ENCODE data around the gene RRAS2.
"Not testable (repeated sequence)": the region's sequence is repeated elsewhere in the genome, so short reads cannot be mapped to it uniquely, and the experiment has no call there.

DNA sequence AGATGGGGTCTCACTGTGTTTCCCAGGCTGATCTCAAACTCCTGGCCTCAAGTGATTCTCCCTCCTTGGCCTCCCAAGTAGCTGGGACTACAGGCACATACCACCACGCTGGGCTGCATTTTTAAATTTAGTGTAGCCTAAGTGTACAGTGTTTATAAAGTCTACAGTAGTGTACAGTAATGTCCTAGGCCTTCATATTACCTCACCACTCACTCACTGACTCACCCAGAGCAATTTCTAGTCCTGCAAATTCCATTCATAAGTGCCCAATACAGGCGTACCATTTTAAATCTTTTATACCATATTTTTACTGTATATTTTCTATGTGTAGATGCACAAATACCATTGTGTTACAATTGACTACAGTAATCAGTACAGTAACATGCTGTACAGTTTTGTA lies 47.1 kb upstream of the RRAS2 start:
- TF ChIP-seq, protein P1, sequence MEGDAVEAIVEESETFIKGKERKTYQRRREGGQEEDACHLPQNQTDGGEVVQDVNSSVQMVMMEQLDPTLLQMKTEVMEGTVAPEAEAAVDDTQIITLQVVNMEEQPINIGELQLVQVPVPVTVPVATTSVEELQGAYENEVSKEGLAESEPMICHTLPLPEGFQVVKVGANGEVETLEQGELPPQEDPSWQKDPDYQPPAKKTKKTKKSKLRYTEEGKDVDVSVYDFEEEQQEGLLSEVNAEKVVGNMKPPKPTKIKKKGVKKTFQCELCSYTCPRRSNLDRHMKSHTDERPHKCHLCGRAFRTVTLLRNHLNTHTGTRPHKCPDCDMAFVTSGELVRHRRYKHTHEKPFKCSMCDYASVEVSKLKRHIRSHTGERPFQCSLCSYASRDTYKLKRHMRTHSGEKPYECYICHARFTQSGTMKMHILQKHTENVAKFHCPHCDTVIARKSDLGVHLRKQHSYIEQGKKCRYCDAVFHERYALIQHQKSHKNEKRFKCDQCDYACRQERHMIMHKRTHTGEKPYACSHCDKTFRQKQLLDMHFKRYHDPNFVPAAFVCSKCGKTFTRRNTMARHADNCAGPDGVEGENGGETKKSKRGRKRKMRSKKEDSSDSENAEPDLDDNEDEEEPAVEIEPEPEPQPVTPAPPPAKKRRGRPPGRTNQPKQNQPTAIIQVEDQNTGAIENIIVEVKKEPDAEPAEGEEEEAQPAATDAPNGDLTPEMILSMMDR (IDR thresholded peaks at IDR 0.05), result not testable (repeated sequence)
- TF ChIP-seq POLR2A (IDR thresholded peaks at IDR 0.05), result not testable (repeated sequence)

Data from Peyer's patch (tissue), 4 donors.